Neural cell (in vitro differentiated cells): ENCODE results near the gene TRPM3. TPM values are rescaled to one million over a fixed set of nuclear protein-coding genes. Genes with fewer than 3 reads are reported as not detected.

Source experiments
- H2AFZ ChIP-seq: fragments of 200-600, 300-800 bp; sonication (generic), shearing (Covaris generic); 2 replicates; pipeline ENCODE4 v1.6.0; 2014; ENCODE audit warnings: low read depth, mild to moderate bottlenecking, antibody characterized with exemption, low read length, moderate library complexity
- H3F3A ChIP-seq: fragments of 200-600 bp; shearing (Covaris generic); 2 replicates; pipeline ENCODE4 v1.6.1; 2016; ENCODE audit warnings: mild to moderate bottlenecking, moderate library complexity, mixed read lengths, antibody characterized with exemption, low read length; ENCODE audit not compliant: insufficient read depth, poor library complexity, severe bottlenecking
- H3K27ac ChIP-seq: fragments of 200-600, 300-800 bp; sonication (generic), shearing (Covaris generic); 2 replicates; pipeline ENCODE4 v1.5.1; 2014; ENCODE audit warnings: mild to moderate bottlenecking, low read length, moderate library complexity
- H3K27me3 ChIP-seq: fragments of 300-800, 200-600 bp; sonication (generic), shearing (Covaris generic); 2 replicates; pipeline ENCODE4 v1.6.0; 2014; ENCODE audit warnings: mild to moderate bottlenecking, low read depth, low read length, moderate library complexity; ENCODE audit not compliant: insufficient read depth
- H3K36me3 ChIP-seq: fragments of 300-800, 200-600 bp; sonication (generic), shearing (Covaris generic); 2 replicates; pipeline ENCODE4 v1.5.1; 2014; ENCODE audit warnings: mild to moderate bottlenecking, antibody characterized with exemption, low read length, moderate library complexity; ENCODE audit not compliant: insufficient read depth
- H3K4me2 ChIP-seq: fragments of 300-800, 200-600 bp; sonication (generic), shearing (Covaris generic); 2 replicates; pipeline ENCODE4 v1.6.0; 2014; ENCODE audit warnings: mild to moderate bottlenecking, low read length
- H3K4me3 ChIP-seq: fragments of 300-800, 200-600 bp; sonication (generic), shearing (Covaris generic); 2 replicates; pipeline ENCODE4 v1.5.1; 2014; ENCODE audit warnings: mild to moderate bottlenecking, low read length, moderate library complexity
- H3K79me2 ChIP-seq: fragments of 200-600 bp; shearing (Covaris generic); replicated peaks from 2 replicates; pipeline ENCODE4 v1.6.0; 2014; ENCODE audit warnings: mild to moderate bottlenecking, low read length, moderate library complexity; ENCODE audit not compliant: insufficient read depth
- H3K9ac ChIP-seq: fragments of 300-800, 200-600 bp; sonication (generic), shearing (Covaris generic); 2 replicates; pipeline ENCODE4 v1.6.1; 2016; ENCODE audit warnings: mild to moderate bottlenecking, low read length, mixed read lengths
- H3K9me2 ChIP-seq: fragments of 200-600 bp; shearing (Covaris generic); 2 replicates; pipeline ENCODE4 v1.6.1; 2016; ENCODE audit warnings: mild to moderate bottlenecking, low read length, mixed read lengths; ENCODE audit not compliant: insufficient read depth
- H3K9me3 ChIP-seq: fragments of 200-600, 300-800 bp; sonication (generic), shearing (Covaris generic); 2 replicates; pipeline ENCODE4 v1.6.1; 2016; ENCODE audit warnings: mild to moderate bottlenecking, mixed run types, low read length, moderate library complexity, mixed read lengths
- H4K20me1 ChIP-seq: fragments of 200-600 bp; shearing (Covaris generic); 2 replicates; pipeline ENCODE4 v1.6.1; 2016; ENCODE audit warnings: mild to moderate bottlenecking, mixed run types; ENCODE audit not compliant: insufficient read depth
- EP300 ChIP-seq: fragments of 450-650 bp; conservative IDR thresholded peaks from 2 replicates; pipeline ENCODE4 v1.6.1; 2014; ENCODE audit warnings: antibody characterized with exemption, mild to moderate bottlenecking, moderate library complexity; ENCODE audit not compliant: poor library complexity, severe bottlenecking
- EZH2 ChIP-seq: fragments of 200-600, 300-800 bp; shearing (Covaris generic), sonication (generic); IDR thresholded peaks from 2 replicates; pipeline ENCODE4 v1.6.1; 2014; ENCODE audit warnings: antibody characterized with exemption, low read length, borderline replicate concordance, mild to moderate bottlenecking; ENCODE audit not compliant: insufficient read depth, poor library complexity, severe bottlenecking
- MXI1 ChIP-seq: fragments of 450-650 bp; conservative IDR thresholded peaks from 2 replicates; pipeline ENCODE4 v1.6.1; 2014; ENCODE audit warnings: antibody characterized with exemption, mild to moderate bottlenecking; ENCODE audit not compliant: poor library complexity, severe bottlenecking
- POLR2AphosphoS5 ChIP-seq: IDR thresholded peaks from 2 replicates; pipeline ENCODE4 v1.6.1; 2012
- RAD21 ChIP-seq: fragments of 450-650 bp; conservative IDR thresholded peaks from 2 replicates; pipeline ENCODE4 v1.6.1; 2014; ENCODE audit warnings: antibody characterized with exemption, mild to moderate bottlenecking, moderate library complexity
- REST ChIP-seq: IDR thresholded peaks from 2 replicates; pipeline ENCODE4 v1.6.1; 2012; ENCODE audit warnings: borderline replicate concordance
- SMC3 ChIP-seq: fragments of 450-650 bp; conservative IDR thresholded peaks from 2 replicates; pipeline ENCODE4 v1.6.1; 2014; ENCODE audit warnings: antibody characterized with exemption, mild to moderate bottlenecking, moderate library complexity; ENCODE audit not compliant: poor library complexity
- TAF1 ChIP-seq: IDR thresholded peaks from 2 replicates; pipeline ENCODE4 v1.6.1; 2012; ENCODE audit warnings: low read depth
- polyA plus RNA-seq: library from polyadenylated mRNA; depleted of rRNA; stranded (reverse); fragments of >200 nt; gene quantifications from 2 replicates; pipeline ENCODE4 v1.2.3, GENCODE V29; 2014
- TF ChIP-seq, protein P1 (sequence below): fragments of 450-650 bp; IDR thresholded peaks from 2 replicates; pipeline ENCODE4 v1.5.1; 2014; ENCODE audit warnings: antibody characterized with exemption, mild to moderate bottlenecking, moderate library complexity; ENCODE audit not compliant: poor library complexity, severe bottlenecking

Gene TRPM3
- polyA plus RNA-seq, 1 donor from 2014 or later, result 1.3 TPM

GRCh38 chr9:70852711-70853240 is 268.6 kb downstream of the TRPM3 start:
- no peak overlapping the region for H2AFZ ChIP-seq
- TF ChIP-seq EZH2 (no peak), EP300 (no peak), SMC3 (no peak), POLR2AphosphoS5 (no peak), RAD21 (no peak), TAF1 (no peak), REST (no peak), MXI1 (no peak)
- TF ChIP-seq, protein P1, sequence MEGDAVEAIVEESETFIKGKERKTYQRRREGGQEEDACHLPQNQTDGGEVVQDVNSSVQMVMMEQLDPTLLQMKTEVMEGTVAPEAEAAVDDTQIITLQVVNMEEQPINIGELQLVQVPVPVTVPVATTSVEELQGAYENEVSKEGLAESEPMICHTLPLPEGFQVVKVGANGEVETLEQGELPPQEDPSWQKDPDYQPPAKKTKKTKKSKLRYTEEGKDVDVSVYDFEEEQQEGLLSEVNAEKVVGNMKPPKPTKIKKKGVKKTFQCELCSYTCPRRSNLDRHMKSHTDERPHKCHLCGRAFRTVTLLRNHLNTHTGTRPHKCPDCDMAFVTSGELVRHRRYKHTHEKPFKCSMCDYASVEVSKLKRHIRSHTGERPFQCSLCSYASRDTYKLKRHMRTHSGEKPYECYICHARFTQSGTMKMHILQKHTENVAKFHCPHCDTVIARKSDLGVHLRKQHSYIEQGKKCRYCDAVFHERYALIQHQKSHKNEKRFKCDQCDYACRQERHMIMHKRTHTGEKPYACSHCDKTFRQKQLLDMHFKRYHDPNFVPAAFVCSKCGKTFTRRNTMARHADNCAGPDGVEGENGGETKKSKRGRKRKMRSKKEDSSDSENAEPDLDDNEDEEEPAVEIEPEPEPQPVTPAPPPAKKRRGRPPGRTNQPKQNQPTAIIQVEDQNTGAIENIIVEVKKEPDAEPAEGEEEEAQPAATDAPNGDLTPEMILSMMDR, result no peak
- H3K27ac ChIP-seq, result no peak overlapping the region
- no peak overlapping the region for H3K4me2 ChIP-seq
- H3K9ac ChIP-seq, result no peak overlapping the region
- H3K9me3 ChIP-seq, result no peaks in the 10 kb centered on the region
- no peaks in the 10 kb centered on the region for H3K9me2 ChIP-seq
- no peaks in the 10 kb centered on the region for H3F3A ChIP-seq
- H3K4me3 ChIP-seq, result no peak overlapping the region
- H3K79me2 ChIP-seq, result no peaks in the 10 kb centered on the region
- no peaks in the 10 kb centered on the region for H3K36me3 ChIP-seq
- no peaks in the 10 kb centered on the region for H3K27me3 ChIP-seq
- H4K20me1 ChIP-seq, result no peaks in the 10 kb centered on the region

GRCh38 chr9:70840266-70840665 is 281.2 kb downstream of the TRPM3 start:
- Histone ChIP-seq H3K36me3 (no peaks in the 10 kb centered on the region), H3K9me3 (no peaks in the 10 kb centered on the region), H3K27me3 (no peaks in the 10 kb centered on the region), H4K20me1 (no peaks in the 10 kb centered on the region), H3K79me2 (no peaks in the 10 kb centered on the region), H2AFZ (no peak overlapping the region), H3K27ac (no peak overlapping the region), H3K4me2 (no peak overlapping the region), H3K9me2 (no peaks in the 10 kb centered on the region), H3K9ac (no peak overlapping the region), H3K4me3 (no peak overlapping the region), H3F3A (no peaks in the 10 kb centered on the region)
- no peak for TF ChIP-seq REST
- TF ChIP-seq EZH2, result no peak
- TF ChIP-seq EP300, result no peak
- no peak for TF ChIP-seq POLR2AphosphoS5
- no peak for TF ChIP-seq RAD21
- no peak for TF ChIP-seq MXI1
- TF ChIP-seq, protein P1, result no peak
